Endodermal cell (in vitro differentiated cells): ENCODE data around the gene FFAR1. TPM values are rescaled to one million over a fixed set of nuclear protein-coding genes. Genes with fewer than 3 reads are reported as not detected.

Source experiments
- DNase-seq: peaks from one replicate; pipeline ENCODE4 v3.0.0-alpha.2; 2017
- H3K27ac ChIP-seq: 2 replicates; pipeline ENCODE4 v1.5.1; 2013; ENCODE audit warnings: mild to moderate bottlenecking, low read depth, low read length, moderate library complexity
- H3K27me3 ChIP-seq: 2 replicates; pipeline ENCODE4 v1.6.1; 2013; ENCODE audit warnings: mild to moderate bottlenecking, low read length, moderate library complexity; ENCODE audit not compliant: insufficient read depth, control insufficient read depth, poor library complexity, severe bottlenecking
- H3K36me3 ChIP-seq: 2 replicates; pipeline ENCODE4 v1.7.0; 2013; ENCODE audit warnings: mild to moderate bottlenecking, low read length, moderate library complexity; ENCODE audit not compliant: control insufficient read depth, insufficient read depth
- H3K4me1 ChIP-seq: one replicate; pipeline ENCODE4 v1.7.0; 2013; ENCODE audit warnings: low read length; ENCODE audit not compliant: control insufficient read depth, insufficient read depth
- H3K4me3 ChIP-seq: 2 replicates; pipeline ENCODE4 v1.5.1; 2013; ENCODE audit warnings: mild to moderate bottlenecking, low read length, moderate library complexity
- H3K9ac ChIP-seq: 2 replicates; pipeline ENCODE4 v1.6.1; 2013; ENCODE audit warnings: mild to moderate bottlenecking, low read length, moderate library complexity; ENCODE audit not compliant: poor library complexity, severe bottlenecking; ENCODE audit errors: extremely low read depth
- H3K9me3 ChIP-seq: 2 replicates; pipeline ENCODE4 v1.6.1; 2013; ENCODE audit warnings: mild to moderate bottlenecking, low read length, moderate library complexity; ENCODE audit not compliant: control insufficient read depth
- H3K27ac Mint-ChIP-seq: 2 replicates; pipeline ENCODE4 v1.8.0; 2020; ENCODE audit warnings: mixed read lengths
- H3K27me3 Mint-ChIP-seq: 2 replicates; pipeline ENCODE4 v1.8.0; 2021; ENCODE audit warnings: mild to moderate bottlenecking, mixed read lengths; ENCODE audit not compliant: insufficient read depth
- H3K36me3 Mint-ChIP-seq: 2 replicates; pipeline ENCODE4 v1.8.0; 2020; ENCODE audit warnings: low read depth, mixed read lengths
- H3K4me1 Mint-ChIP-seq: 2 replicates; pipeline ENCODE4 v1.8.0; 2020; ENCODE audit warnings: mixed read lengths
- H3K4me3 Mint-ChIP-seq: 2 replicates; pipeline ENCODE4 v1.8.0; 2020; ENCODE audit warnings: mild to moderate bottlenecking, moderate library complexity, mixed read lengths
- H3K9me3 Mint-ChIP-seq: 2 replicates; pipeline ENCODE4 v1.8.0; 2020; ENCODE audit warnings: mild to moderate bottlenecking, mixed read lengths
- WGBS, 2 experiments: methylation state at CpG; one replicate each; pipeline versions ENCODE4 v1.1.5 to v1.1.7; 2013; ENCODE audit warnings: missing lambda C conversion rate in 2 of 2, mixed read lengths in 1 of 2; ENCODE audit not compliant: insufficient coverage in 1 of 2, insufficient read length in 1 of 2; 5-methylcytosine and 5-hydroxymethylcytosine counted together
- long read RNA-seq, 4 experiments: library from polyadenylated mRNA in 2 of 4; library from RNA in 1 of 4; library from capped mRNA in 1 of 4; stranded (forward) in 3 of 4; unstranded in 1 of 4; transcript quantifications; one replicate each; pipeline ENCODE4 v2.0.0, GENCODE V29; 2020 to 2021; ENCODE audit warnings: inconsistent platforms in 1 of 4
- polyA plus RNA-seq, 2 experiments: library from polyadenylated mRNA; stranded (reverse); fragments of 50-300 nt; gene quantifications; one replicate each; pipeline ENCODE4 v1.2.3, GENCODE V29; 2013
- total RNA-seq, 2 donors: library from RNA; stranded (reverse); fragmentation: NEBNext Ultra II Directional in 1 of 2; extraction: Animal tissue kit (Norgen Biotek cat#: 25700) in 1 of 2; gene quantifications; 2 replicates in 1 of 2; 3 replicates in 1 of 2; pipeline ENCODE4 v1.2.1, GENCODE V29; 2021
- TF ChIP-seq, protein P1 (sequence below): fragments of 200-600 bp; sonication (generic); conservative IDR thresholded peaks from 2 replicates; pipeline ENCODE4 v1.5.0; 2021; ENCODE audit warnings: antibody characterized with exemption, mild to moderate bottlenecking

Gene FFAR1
- not detected for total RNA-seq
- not detected for polyA plus RNA-seq (2013, experiment 1 of 2)
- polyA plus RNA-seq (2013, experiment 2 of 2) = not detected
- long read RNA-seq, experiment 1 = 0 reads
- long read RNA-seq, experiment 2 = 0 reads
- long read RNA-seq, experiment 3 = 0 reads
- long read RNA-seq, experiment 4 = 0 reads

DNA sequence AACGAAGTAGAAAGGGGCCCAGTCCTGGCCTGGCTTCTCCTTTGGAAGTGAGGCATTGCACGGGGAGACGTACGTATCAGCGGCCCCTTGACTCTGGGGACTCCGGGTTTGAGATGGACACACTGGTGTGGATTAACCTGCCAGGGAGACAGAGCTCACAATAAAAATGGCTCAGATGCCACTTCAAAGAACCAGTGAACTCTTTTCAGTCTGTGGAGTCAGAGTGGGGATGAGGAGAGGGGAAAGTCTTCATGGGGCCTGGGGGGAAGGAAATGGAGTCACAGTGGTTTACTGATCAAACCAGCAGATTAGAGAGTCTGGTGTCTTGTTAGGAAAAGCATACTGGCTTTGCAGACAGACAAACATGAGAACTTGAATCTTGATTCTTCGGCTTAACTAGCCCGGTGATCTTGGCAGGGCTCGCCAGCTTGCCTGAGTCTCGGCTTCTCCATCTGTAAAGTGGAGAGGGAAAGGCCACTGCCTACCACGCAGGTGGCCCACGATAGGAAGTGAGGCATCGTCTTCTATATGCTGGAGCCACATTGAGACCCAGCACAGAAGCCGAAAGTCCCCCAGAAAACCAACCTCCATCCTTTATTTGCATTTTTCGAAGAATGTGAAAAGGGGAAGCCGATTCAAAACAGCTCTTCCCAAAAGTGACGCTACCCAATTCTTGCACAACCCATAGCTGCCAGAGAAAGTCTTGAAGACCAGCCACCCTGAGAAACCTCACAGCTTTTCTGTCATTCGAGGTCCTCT lies at the start of gene FFAR1:
TSS of gene FFAR1 (plus strand) at position 732 of the 759 bp plus-strand sequence. CDS start 3,650 bp downstream, outside the sequence.
- DNase-seq = peak; percentile 13
- H3K27me3 Mint-ChIP-seq = peaks cover 7% of the 10 kb centered on the region
- no peak within 1 kb of the TSS for H3K4me3 Mint-ChIP-seq
- Histone ChIP-seq H3K9ac (no peak within 1 kb of the TSS), H3K9me3 (no peaks in the 10 kb centered on the region), H3K4me3 (no peak within 1 kb of the TSS), H3K36me3 (no peaks in the 10 kb centered on the region), H3K27ac (no peak within 1 kb of the TSS), H3K27me3 (no peaks in the 10 kb centered on the region), H3K4me1 (no peaks in the 10 kb centered on the region)
- WGBS, 2 experiments = 94 to 98% methylated on average over 4 to 18 of the region's 18 CpGs
- TF ChIP-seq, protein P1, sequence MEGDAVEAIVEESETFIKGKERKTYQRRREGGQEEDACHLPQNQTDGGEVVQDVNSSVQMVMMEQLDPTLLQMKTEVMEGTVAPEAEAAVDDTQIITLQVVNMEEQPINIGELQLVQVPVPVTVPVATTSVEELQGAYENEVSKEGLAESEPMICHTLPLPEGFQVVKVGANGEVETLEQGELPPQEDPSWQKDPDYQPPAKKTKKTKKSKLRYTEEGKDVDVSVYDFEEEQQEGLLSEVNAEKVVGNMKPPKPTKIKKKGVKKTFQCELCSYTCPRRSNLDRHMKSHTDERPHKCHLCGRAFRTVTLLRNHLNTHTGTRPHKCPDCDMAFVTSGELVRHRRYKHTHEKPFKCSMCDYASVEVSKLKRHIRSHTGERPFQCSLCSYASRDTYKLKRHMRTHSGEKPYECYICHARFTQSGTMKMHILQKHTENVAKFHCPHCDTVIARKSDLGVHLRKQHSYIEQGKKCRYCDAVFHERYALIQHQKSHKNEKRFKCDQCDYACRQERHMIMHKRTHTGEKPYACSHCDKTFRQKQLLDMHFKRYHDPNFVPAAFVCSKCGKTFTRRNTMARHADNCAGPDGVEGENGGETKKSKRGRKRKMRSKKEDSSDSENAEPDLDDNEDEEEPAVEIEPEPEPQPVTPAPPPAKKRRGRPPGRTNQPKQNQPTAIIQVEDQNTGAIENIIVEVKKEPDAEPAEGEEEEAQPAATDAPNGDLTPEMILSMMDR = no peak
- H3K27ac Mint-ChIP-seq = no peak within 1 kb of the TSS
- H3K9me3 Mint-ChIP-seq = no peaks in the 10 kb centered on the region
- peaks cover 7% of the 10 kb centered on the region for H3K4me1 Mint-ChIP-seq
- no peaks in the 10 kb centered on the region for H3K36me3 Mint-ChIP-seq

- Mint-ChIP-seq H3K27me3 (peaks cover 2% of the 10 kb centered on the region), H3K9me3 (no peaks in the 10 kb centered on the region), H3K4me1 (peaks cover 3% of the 10 kb centered on the region), H3K27ac (no peak overlapping the region), H3K4me3 (no peak overlapping the region), H3K36me3 (no peaks in the 10 kb centered on the region)
- no peak for DNase-seq
- H3K9ac ChIP-seq = no peak overlapping the region
- H3K9me3 ChIP-seq = no peaks in the 10 kb centered on the region
- peaks cover 5% of the 10 kb centered on the region for H3K4me1 ChIP-seq
- no peak overlapping the region for H3K27ac ChIP-seq
- H3K36me3 ChIP-seq = no peaks in the 10 kb centered on the region
- 85 to 100% methylated on average over 1 to 2 of the region's 2 CpGs for WGBS, 2 experiments
- H3K4me3 ChIP-seq = no peak overlapping the region
- TF ChIP-seq, protein P1 = no peak
- H3K27me3 ChIP-seq = no peaks in the 10 kb centered on the region
Measured at GRCh38 chr19:35297922-35298321, 49.8 kb upstream of the FFAR1 start.

DNA sequence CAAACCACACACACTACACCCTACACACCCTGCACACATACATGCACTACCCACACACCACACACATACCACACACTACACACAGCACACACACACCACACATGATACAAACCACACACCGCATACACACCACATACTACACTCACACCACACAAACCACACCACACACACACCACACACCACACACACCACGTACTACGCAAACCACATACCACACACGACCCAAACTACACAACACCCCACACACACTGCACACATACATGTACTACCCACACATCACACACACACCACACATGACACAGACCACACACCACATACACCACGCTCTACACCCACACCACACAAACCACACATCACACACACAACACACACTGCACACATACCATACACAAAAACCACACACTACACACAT lies 49.1 kb upstream of the FFAR1 start:
- peaks cover 4% of the 10 kb centered on the region for H3K27me3 Mint-ChIP-seq
- H3K9me3 ChIP-seq = no peaks in the 10 kb centered on the region
- no peaks in the 10 kb centered on the region for H3K36me3 Mint-ChIP-seq
- no peak overlapping the region for H3K4me3 Mint-ChIP-seq
- no peaks in the 10 kb centered on the region for H3K9me3 Mint-ChIP-seq
- 80 to 94% methylated on average over 2 to 5 of the region's 5 CpGs for WGBS, 2 experiments
- no peak overlapping the region for H3K4me3 ChIP-seq
- H3K27me3 ChIP-seq = no peaks in the 10 kb centered on the region
- H3K36me3 ChIP-seq = no peaks in the 10 kb centered on the region
- no peak for DNase-seq
- H3K4me1 ChIP-seq = peaks cover 3% of the 10 kb centered on the region
- no peak overlapping the region for H3K27ac ChIP-seq
- peaks cover 3% of the 10 kb centered on the region for H3K4me1 Mint-ChIP-seq
- TF ChIP-seq, protein P1 = no peak
- no peak overlapping the region for H3K9ac ChIP-seq
- no peak overlapping the region for H3K27ac Mint-ChIP-seq
